ENCODE results near the gene SLC66A2. TPM values are rescaled to one million over a fixed set of nuclear protein-coding genes. Genes with fewer than 3 reads are reported as not detected.

SLC66A2 gene
- polyA plus RNA-seq, 2 donors = 38.8 to 57.7 TPM

DNA sequence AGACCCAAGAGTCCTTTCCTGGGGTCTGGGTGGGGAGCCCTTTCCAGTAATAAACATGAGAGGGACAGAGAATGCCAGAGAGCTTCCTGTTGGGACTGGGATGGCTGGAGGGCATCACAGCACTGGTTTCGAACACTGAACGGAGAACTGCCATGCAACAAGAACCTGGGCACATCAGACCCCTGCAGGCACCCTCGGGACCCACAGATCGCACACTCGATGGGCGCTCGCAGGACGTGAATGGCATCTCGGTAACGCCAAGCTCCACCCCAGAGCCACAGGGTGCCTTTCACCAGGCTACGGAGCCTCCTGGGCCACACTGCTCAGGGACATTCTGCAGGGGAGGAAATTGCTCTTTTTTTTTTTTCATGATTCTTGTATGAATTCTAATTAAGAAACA is 25.1 kb downstream of the SLC66A2 start:
- H3K4me3 ChIP-seq (ENCODE audit: low read depth in 1 of 2, low read length in 2 of 2) = no peak overlapping the region
- 94% methylated on average over 11 of the region's 11 CpGs for WGBS, 2 donors

DNA sequence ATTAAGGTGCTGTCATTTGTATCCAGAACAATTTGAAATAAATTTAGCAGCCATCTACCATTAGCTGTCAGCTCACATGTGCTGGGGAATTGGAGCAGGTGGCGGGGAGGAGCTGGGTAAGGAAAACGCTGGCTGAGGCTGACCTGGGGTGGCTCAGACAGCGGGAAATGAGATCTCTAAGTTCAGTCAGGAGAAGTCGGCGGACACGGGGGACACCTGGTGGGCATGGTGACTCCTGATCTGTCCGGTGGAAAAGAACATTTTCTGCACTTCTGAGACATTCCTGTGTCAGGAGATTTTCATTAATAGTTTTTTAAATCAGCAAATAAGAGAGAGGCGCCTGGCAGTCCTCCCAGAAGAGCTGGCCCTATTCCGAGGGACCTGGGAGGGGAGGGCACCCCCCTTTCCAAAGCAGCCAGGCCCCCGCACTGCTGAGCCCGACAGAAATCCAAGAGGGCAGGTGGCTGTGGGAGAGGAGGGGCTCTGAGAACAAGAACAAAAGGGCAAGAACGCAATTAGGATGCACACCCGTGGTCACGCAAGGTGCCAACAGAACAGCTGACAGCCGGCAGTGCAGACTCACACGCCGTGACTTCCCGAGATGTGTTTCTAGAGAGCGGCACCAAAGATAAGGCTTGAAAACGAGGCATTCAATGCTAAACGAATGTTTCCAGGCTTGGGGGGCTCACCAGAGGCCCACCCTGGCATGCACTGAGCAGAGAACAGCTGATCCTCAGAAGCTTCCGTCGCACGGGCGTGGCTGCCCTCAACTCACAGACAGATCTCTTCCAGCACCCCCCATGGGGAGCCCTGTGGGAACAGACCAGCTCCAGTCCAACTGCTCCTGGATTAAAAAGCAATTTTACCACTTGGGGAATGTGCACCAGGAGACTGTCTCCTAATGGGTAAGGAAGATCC is 26.4 kb downstream of the SLC66A2 start:
- Histone ChIP-seq H3K27ac (ENCODE audit: low read depth in 2 of 2, low read length in 1 of 2) (no peak overlapping the region), H3K4me3 (ENCODE audit: low read depth in 1 of 2, low read length in 2 of 2) (no peak overlapping the region), H3K36me3 (ENCODE audit: control insufficient read depth in 2 of 2, insufficient read depth in 2 of 2, low read length in 1 of 2) (peaks cover 0 to 31% of the 10 kb centered on the region in 2 donors), H3K9me3 (ENCODE audit: control insufficient read depth in 2 of 2, insufficient read depth in 1 of 2, low read depth in 1 of 2, low read length in 1 of 2) (peaks cover 0 to 5% of the 10 kb centered on the region in 2 donors), H3K4me1 (ENCODE audit: control insufficient read depth in 2 of 2, insufficient read depth in 2 of 2, low read length in 1 of 2) (peaks cover 0 to 3% of the 10 kb centered on the region in 2 donors), H3K27me3 (ENCODE audit: control insufficient read depth in 1 of 2, insufficient read depth in 2 of 2, low read length in 2 of 2) (no peaks in the 10 kb centered on the region)
- WGBS, 2 donors = 69 to 74% methylated on average over 25 of the region's 25 CpGs

More for the DNA sequence above, 25.1 kb downstream of the SLC66A2 start:
- Histone ChIP-seq H3K27ac (ENCODE audit: low read depth in 2 of 2, low read length in 1 of 2) (no peak overlapping the region), H3K36me3 (ENCODE audit: control insufficient read depth in 2 of 2, insufficient read depth in 2 of 2, low read length in 1 of 2) (peaks cover 0 to 31% of the 10 kb centered on the region in 2 donors), H3K9me3 (ENCODE audit: control insufficient read depth in 2 of 2, insufficient read depth in 1 of 2, low read depth in 1 of 2, low read length in 1 of 2) (peaks cover 0 to 5% of the 10 kb centered on the region in 2 donors), H3K27me3 (ENCODE audit: control insufficient read depth in 1 of 2, insufficient read depth in 2 of 2, low read length in 2 of 2) (no peaks in the 10 kb centered on the region), H3K4me1 (ENCODE audit: control insufficient read depth in 2 of 2, insufficient read depth in 2 of 2, low read length in 1 of 2) (peaks cover 0 to 3% of the 10 kb centered on the region in 2 donors)

DNA sequence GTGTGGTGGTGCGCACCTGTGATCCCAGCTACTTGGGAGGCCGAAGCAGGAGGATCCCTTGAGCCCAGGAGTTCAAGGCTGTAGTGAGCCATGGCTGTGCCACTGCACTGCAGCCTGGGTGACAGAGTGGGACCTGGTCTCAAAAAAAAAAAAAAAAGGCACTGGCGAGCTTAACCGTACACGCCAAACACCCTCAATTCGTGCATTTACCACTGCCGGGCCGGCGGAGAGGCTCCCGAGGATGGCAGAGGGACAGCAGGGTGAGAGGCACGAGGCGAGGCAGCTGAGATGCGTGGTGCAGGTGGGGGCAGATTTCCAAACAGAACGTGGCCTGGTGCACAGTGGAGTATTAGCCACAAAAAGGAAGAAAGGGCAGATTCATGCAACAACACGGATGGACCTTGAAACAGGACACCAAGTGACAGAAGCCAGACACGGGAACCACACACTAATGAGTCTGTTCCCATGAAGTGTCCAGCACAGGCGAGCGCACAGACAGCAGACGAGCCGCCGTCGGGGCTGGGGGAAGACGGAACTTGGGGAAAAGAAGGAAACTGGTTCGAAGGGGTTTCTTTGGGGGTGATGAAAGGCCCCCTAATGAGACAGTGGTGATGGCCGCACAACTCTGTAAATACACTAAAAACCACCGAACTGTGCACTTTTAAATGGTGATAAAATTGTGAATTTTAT is 27.4 kb downstream of the SLC66A2 start:
- Histone ChIP-seq H3K36me3 (ENCODE audit: control insufficient read depth in 2 of 2, insufficient read depth in 2 of 2, low read length in 1 of 2) (peaks cover under 1 to 31% of the 10 kb centered on the region in 2 donors), H3K27ac (ENCODE audit: low read depth in 2 of 2, low read length in 1 of 2) (no peak overlapping the region), H3K4me1 (ENCODE audit: control insufficient read depth in 2 of 2, insufficient read depth in 2 of 2, low read length in 1 of 2) (peaks cover 0 to 3% of the 10 kb centered on the region in 2 donors), H3K27me3 (ENCODE audit: control insufficient read depth in 1 of 2, insufficient read depth in 2 of 2, low read length in 2 of 2) (no peaks in the 10 kb centered on the region), H3K9me3 (ENCODE audit: control insufficient read depth in 2 of 2, insufficient read depth in 1 of 2, low read depth in 1 of 2, low read length in 1 of 2) (peaks cover 0 to 1% of the 10 kb centered on the region in 2 donors), H3K4me3 (ENCODE audit: low read depth in 1 of 2, low read length in 2 of 2) (no peak overlapping the region)
- WGBS, 2 donors = 96 to 97% methylated on average over 26 of the region's 26 CpGs

DNA sequence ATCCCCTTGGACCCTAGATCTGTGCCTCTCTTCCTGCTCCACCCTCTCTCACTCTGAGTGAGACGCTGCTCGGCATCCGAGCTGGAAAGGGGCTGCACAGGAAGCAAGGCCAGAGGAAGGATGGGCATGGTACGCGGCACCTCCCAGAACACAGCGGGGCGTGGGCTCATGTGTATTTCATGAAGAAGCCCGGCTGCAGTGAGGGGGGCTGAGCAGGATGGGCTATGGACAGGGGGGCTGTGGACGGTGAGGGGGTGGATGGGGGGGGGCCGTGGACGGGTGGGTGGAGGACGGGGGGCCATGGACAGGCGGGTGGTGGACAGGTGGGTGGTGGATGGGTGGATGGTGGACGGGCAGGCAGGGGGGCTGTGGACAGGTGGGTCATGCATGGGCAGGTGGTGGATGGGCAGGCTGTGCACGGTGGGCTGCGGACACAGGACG is 28.5 kb downstream of the SLC66A2 start:
- no peaks in the 10 kb centered on the region for H3K9me3 ChIP-seq (ENCODE audit: control insufficient read depth in 2 of 2, insufficient read depth in 1 of 2, low read depth in 1 of 2, low read length in 1 of 2)
- H3K4me1 ChIP-seq (ENCODE audit: control insufficient read depth in 2 of 2, insufficient read depth in 2 of 2, low read length in 1 of 2) = peaks cover 0 to 3% of the 10 kb centered on the region in 2 donors
- H3K4me3 ChIP-seq (ENCODE audit: low read depth in 1 of 2, low read length in 2 of 2) = no peak overlapping the region
- 85 to 92% methylated on average over 14 to 17 of the region's 17 CpGs for WGBS, 2 donors
- H3K27ac ChIP-seq (ENCODE audit: low read depth in 2 of 2, low read length in 1 of 2) = no peak overlapping the region
- peaks cover 4 to 35% of the 10 kb centered on the region in 2 donors for H3K36me3 ChIP-seq (ENCODE audit: control insufficient read depth in 2 of 2, insufficient read depth in 2 of 2, low read length in 1 of 2)
- H3K27me3 ChIP-seq (ENCODE audit: control insufficient read depth in 1 of 2, insufficient read depth in 2 of 2, low read length in 2 of 2) = no peaks in the 10 kb centered on the region

DNA sequence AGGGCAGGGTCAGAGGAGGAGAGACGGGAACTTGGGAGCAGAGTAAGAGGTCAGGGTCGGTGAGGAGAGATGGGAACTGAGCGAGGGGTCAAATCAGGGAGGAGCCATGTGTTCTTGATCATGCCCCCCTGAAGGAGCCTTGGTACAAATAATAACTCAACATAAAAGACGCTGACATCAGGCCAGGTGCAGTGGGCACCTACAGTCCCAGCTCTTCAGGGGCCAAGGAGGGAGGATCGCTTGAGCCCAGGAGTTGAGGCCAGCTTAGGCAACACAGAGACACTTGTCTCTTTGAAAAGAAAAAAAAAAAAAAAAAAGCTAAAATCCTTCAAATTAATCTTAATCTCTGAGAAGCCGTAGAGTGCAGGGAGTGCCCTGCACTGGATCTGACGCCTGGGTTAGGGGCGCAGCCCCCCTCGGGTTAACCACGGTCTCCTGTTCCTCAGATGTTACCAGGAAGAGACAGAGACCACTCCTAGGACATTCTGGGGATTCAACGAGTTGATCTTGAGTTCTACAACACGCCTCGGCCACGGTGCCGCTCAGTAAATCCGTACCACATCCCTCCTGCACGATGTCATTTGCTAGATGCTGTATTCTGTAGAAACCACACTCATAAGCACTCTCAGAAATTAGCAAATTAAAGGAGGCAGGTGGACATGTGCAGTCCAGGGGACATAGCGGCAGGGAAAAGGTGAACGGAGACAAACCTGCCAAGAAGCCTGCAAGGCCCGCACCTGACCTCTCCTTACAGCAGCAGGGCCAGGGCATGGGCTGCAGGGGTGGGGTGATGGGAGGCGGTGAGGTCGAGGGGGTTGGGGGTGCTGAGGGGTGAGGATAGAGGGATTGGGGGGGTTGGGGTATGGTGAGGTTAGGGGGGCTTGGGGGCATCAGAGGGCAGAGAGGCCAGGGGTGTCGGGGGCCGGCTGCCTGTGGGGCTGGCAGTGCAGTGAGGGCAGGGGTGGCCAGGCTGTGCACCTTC is 29.2 kb downstream of the SLC66A2 start:
- Histone ChIP-seq H3K4me3 (ENCODE audit: low read depth in 1 of 2, low read length in 2 of 2) (no peak overlapping the region), H3K9me3 (ENCODE audit: control insufficient read depth in 2 of 2, insufficient read depth in 1 of 2, low read depth in 1 of 2, low read length in 1 of 2) (no peaks in the 10 kb centered on the region), H3K27ac (ENCODE audit: low read depth in 2 of 2, low read length in 1 of 2) (no peak overlapping the region), H3K36me3 (ENCODE audit: control insufficient read depth in 2 of 2, insufficient read depth in 2 of 2, low read length in 1 of 2) (peaks cover 4 to 38% of the 10 kb centered on the region in 2 donors), H3K4me1 (ENCODE audit: control insufficient read depth in 2 of 2, insufficient read depth in 2 of 2, low read length in 1 of 2) (peaks cover 0 to 3% of the 10 kb centered on the region in 2 donors), H3K27me3 (ENCODE audit: control insufficient read depth in 1 of 2, insufficient read depth in 2 of 2, low read length in 2 of 2) (no peaks in the 10 kb centered on the region)
- WGBS, 2 donors = 96 to 97% methylated on average over 22 to 24 of the region's 24 CpGs

DNA sequence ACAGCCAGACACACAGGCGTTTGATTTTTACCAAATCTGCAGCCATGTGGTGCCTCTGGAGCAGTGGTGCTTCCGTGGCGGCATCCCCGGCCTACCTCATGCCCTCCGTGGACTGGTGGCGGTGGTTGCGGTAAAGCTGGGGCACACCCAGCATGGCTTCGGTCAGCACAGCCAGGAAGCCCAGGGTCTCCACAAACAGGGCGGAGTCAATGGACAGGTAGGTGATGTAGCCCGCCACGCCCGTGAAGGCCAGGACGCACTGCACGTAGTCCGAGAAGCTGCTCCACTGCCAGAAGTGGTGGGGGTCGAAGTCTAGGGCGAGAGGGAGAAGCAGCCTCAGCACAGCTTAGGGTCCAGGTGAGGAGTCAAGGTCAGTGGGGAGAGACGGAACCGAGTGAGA is 32.4 kb downstream of the SLC66A2 start:
- no peaks in the 10 kb centered on the region for H3K27me3 ChIP-seq (ENCODE audit: control insufficient read depth in 1 of 2, insufficient read depth in 2 of 2, low read length in 2 of 2)
- H3K9me3 ChIP-seq (ENCODE audit: control insufficient read depth in 2 of 2, insufficient read depth in 1 of 2, low read depth in 1 of 2, low read length in 1 of 2) = peaks cover 0 to 2% of the 10 kb centered on the region in 2 donors
- no peak overlapping the region for H3K27ac ChIP-seq (ENCODE audit: low read depth in 2 of 2, low read length in 1 of 2)
- 96 to 98% methylated on average over 19 of the region's 19 CpGs for WGBS, 2 donors
- no peaks in the 10 kb centered on the region for H3K4me1 ChIP-seq (ENCODE audit: control insufficient read depth in 2 of 2, insufficient read depth in 2 of 2, low read length in 1 of 2)
- H3K36me3 ChIP-seq (ENCODE audit: control insufficient read depth in 2 of 2, insufficient read depth in 2 of 2, low read length in 1 of 2) = peaks cover 12 to 53% of the 10 kb centered on the region in 2 donors
- no peak overlapping the region for H3K4me3 ChIP-seq (ENCODE audit: low read depth in 1 of 2, low read length in 2 of 2)

DNA sequence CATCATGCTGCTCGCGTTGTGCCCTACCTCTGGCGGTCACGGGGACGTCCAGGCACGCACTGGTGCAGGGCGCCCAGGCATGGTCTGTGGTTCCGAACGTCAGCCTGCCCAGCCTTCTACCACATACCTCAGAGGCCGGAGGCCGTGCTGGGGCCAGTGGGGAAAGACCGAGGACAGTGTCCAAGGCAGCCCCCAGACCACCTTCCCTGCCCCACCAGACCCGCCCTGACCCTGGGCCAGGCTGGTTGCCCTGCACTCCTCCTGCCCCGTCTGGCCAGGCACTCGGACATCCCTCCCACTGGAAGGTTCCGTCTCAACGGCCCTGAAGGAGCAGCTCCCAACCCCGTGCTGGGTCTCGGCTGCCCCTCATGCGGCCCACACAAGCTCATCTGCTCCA is 32.8 kb downstream of the SLC66A2 start:
- Histone ChIP-seq H3K36me3 (ENCODE audit: control insufficient read depth in 2 of 2, insufficient read depth in 2 of 2, low read length in 1 of 2) (peaks cover 12 to 48% of the 10 kb centered on the region in 2 donors), H3K4me1 (ENCODE audit: control insufficient read depth in 2 of 2, insufficient read depth in 2 of 2, low read length in 1 of 2) (no peaks in the 10 kb centered on the region), H3K4me3 (ENCODE audit: low read depth in 1 of 2, low read length in 2 of 2) (no peak overlapping the region), H3K27me3 (ENCODE audit: control insufficient read depth in 1 of 2, insufficient read depth in 2 of 2, low read length in 2 of 2) (no peaks in the 10 kb centered on the region), H3K27ac (ENCODE audit: low read depth in 2 of 2, low read length in 1 of 2) (no peak overlapping the region), H3K9me3 (ENCODE audit: control insufficient read depth in 2 of 2, insufficient read depth in 1 of 2, low read depth in 1 of 2, low read length in 1 of 2) (peaks cover 0 to 2% of the 10 kb centered on the region in 2 donors)
- WGBS, 2 donors = 97 to 98% methylated on average over 20 of the region's 20 CpGs

DNA sequence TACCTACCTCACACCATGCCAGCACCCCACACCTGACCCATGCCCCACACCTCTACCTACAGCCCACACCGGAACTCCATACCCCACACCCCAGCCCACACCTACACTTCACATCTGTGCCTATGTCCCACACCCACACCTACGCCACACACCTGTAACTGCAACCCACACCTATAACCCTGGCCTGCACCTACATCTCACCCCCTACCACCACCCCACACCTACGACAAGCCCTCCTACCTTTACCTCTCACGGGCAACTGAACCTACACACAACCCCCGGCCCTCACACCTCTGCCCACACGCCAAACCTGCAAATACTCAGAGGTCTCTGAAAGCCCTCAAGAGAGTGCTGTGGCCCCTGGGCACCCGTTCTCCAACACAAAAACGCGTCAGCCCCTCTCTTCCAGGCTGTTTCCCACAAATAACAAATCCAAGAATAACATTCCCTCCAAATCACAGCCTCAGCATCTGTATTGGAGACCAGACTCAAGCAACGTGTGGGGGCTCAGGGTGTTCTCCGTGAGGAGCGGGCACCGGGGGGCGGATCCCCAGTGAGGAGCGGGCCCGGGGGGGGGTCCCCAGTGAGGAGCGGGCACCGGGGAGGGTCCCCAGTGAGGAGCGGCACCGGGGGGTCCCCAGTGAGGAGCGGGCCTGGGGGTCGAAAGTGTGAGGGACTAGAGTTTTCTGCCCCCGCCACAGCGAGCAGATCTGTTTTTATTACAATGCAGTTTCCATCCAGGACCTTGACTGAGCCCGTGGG is 33.4 kb downstream of the SLC66A2 start:
- WGBS, 2 donors = 95 to 96% methylated on average over 23 to 25 of the region's 25 CpGs
- no peak overlapping the region for H3K27ac ChIP-seq (ENCODE audit: low read depth in 2 of 2, low read length in 1 of 2)
- H3K4me1 ChIP-seq (ENCODE audit: control insufficient read depth in 2 of 2, insufficient read depth in 2 of 2, low read length in 1 of 2) = no peaks in the 10 kb centered on the region
- no peak overlapping the region for H3K4me3 ChIP-seq (ENCODE audit: low read depth in 1 of 2, low read length in 2 of 2)
- H3K27me3 ChIP-seq (ENCODE audit: control insufficient read depth in 1 of 2, insufficient read depth in 2 of 2, low read length in 2 of 2) = no peaks in the 10 kb centered on the region
- peaks cover 12 to 48% of the 10 kb centered on the region in 2 donors for H3K36me3 ChIP-seq (ENCODE audit: control insufficient read depth in 2 of 2, insufficient read depth in 2 of 2, low read length in 1 of 2)
- H3K9me3 ChIP-seq (ENCODE audit: control insufficient read depth in 2 of 2, insufficient read depth in 1 of 2, low read depth in 1 of 2, low read length in 1 of 2) = peaks cover 0 to 2% of the 10 kb centered on the region in 2 donors
